Smooth muscle cell (in vitro differentiated cells): ENCODE data around the gene EXOC3L1. TPM values are rescaled to one million over a fixed set of nuclear protein-coding genes. Genes with fewer than 3 reads are reported as not detected.
A peak's percentile ranks its signal among the peaks of the same experiment; 100 is the strongest.

Source experiments
- DNase-seq: peaks from one replicate; lab custom pipeline; 2025; ENCODE audit not compliant: unreplicated experiment; lab: John Stamatoyannopoulos, UW
- H2AFZ ChIP-seq: fragments of 200-600 bp; sonication (generic); 2 replicates; pipeline ENCODE4 v1.6.0; 2016; ENCODE audit warnings: antibody characterized with exemption, low read depth, mild to moderate bottlenecking
- H3F3A ChIP-seq: fragments of 200-600 bp; sonication (generic); 2 replicates; pipeline ENCODE4 v1.6.0; 2017; ENCODE audit warnings: antibody characterized with exemption, low read depth
- H3K27ac ChIP-seq: fragments of 200-600 bp; sonication (generic); 2 replicates; pipeline ENCODE4 v1.5.1; 2016; ENCODE audit warnings: low read depth, mild to moderate bottlenecking
- H3K27me3 ChIP-seq: fragments of 200-600 bp; sonication (generic); 2 replicates; pipeline ENCODE4 v1.6.1; 2016; ENCODE audit warnings: low read depth, mild to moderate bottlenecking
- H3K36me3 ChIP-seq: fragments of 200-600 bp; sonication (generic); 2 replicates; pipeline ENCODE4 v1.5.1; 2016; ENCODE audit warnings: low read depth
- H3K4me1 ChIP-seq: fragments of 200-600 bp; sonication (generic); 2 replicates; pipeline ENCODE4 v1.5.1; 2016; ENCODE audit warnings: low read depth
- H3K4me2 ChIP-seq: fragments of 200-600 bp; sonication (generic); 2 replicates; pipeline ENCODE4 v1.6.0; 2016; ENCODE audit warnings: mild to moderate bottlenecking
- H3K4me3 ChIP-seq: fragments of 200-600 bp; sonication (generic); 2 replicates; pipeline ENCODE4 v1.5.1; 2016; ENCODE audit warnings: mild to moderate bottlenecking
- H3K79me2 ChIP-seq: fragments of 200-600 bp; sonication (generic); 2 replicates; pipeline ENCODE4 v1.6.0; 2016; ENCODE audit warnings: low read depth, mild to moderate bottlenecking
- H3K9ac ChIP-seq: fragments of 200-600 bp; sonication (generic); 2 replicates; pipeline ENCODE4 v1.6.0; 2016; ENCODE audit warnings: low read depth
- H3K9me3 ChIP-seq: fragments of 200-600 bp; sonication (generic); replicated peaks from 2 replicates; pipeline ENCODE4 v1.5.1; 2016; ENCODE audit warnings: low read depth
- H4K20me1 ChIP-seq: fragments of 200-600 bp; sonication (generic); 2 replicates; pipeline ENCODE4 v1.6.0; 2016; ENCODE audit warnings: low read depth
- CTCF ChIP-seq: fragments of 200-600 bp; sonication (generic); IDR thresholded peaks from 2 replicates; pipeline ENCODE4 v1.5.1; 2017; ENCODE audit warnings: borderline replicate concordance, mild to moderate bottlenecking, antibody characterized with exemption; ENCODE audit not compliant: insufficient read depth, poor library complexity, severe bottlenecking
- WGBS: methylation state at CpG from one replicate; pipeline ENCODE4 v1.1.7; 2016; ENCODE audit warnings: low lambda C conversion rate; 5-methylcytosine and 5-hydroxymethylcytosine counted together
- polyA plus RNA-seq: library from polyadenylated mRNA; unstranded; fragments of >200 nt; fragmentation: Nextera tagmentation; extraction: Ambion mirVana; gene quantifications from 2 replicates; pipeline ENCODE4 v1.2.1, GENCODE V29; 2016
- total RNA-seq: library from RNA; depleted of rRNA; stranded (reverse); fragments of >200 nt; gene quantifications from 2 replicates; pipeline ENCODE4 v1.2.3, GENCODE V29; 2014

Gene EXOC3L1
- total and polyA plus RNA-seq, 2 experiments from 2014 or later = 0.51 TPM; not detected in 1

DNA sequence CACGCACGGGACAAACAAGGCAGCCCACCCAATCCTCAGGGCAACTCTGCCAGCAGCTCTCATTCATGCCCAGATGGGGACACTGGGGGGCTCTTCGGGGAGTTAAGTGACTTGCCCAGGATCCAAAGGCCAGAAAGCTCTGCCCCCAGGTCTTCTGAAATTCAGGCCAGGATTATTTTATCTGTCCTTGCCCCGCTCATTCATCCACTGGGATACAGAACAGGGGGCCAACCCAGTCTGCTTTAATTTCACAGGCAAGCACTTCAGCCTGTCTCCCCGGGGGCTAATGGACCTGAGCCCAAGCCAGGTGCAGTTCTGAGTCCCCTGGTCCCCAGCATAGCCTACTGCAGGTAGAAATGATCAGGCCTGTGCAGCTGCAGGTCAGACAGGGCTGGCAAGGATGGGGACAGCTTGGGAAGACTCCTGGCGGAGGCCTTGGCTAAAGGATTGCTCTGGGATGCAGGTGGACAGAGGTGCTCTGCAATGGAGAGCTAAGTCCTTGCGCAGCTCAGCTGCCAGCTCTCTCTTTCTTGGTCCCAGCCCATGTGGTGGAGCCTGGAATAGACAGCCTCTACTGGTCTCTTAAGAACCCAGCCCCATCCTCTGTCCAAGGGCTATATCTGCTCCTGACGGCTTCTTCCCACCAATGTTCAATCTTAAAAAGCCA lies 38.4 kb downstream of the EXOC3L1 start:
- Histone ChIP-seq H2AFZ (no peak overlapping the region), H3K9ac (no peak overlapping the region), H3K36me3 (no peaks in the 10 kb centered on the region), H3K4me3 (peak overlapping the region; percentile 72), H3K4me1 (peaks cover 6% of the 10 kb centered on the region), H3K4me2 (peak overlapping the region; percentile 93), H3K9me3 (no peaks in the 10 kb centered on the region), H3K79me2 (no peaks in the 10 kb centered on the region), H3F3A (no peaks in the 10 kb centered on the region), H3K27ac (no peak overlapping the region), H4K20me1 (peaks cover 40% of the 10 kb centered on the region), H3K27me3 (peaks cover 27% of the 10 kb centered on the region)
- no peak for DNase-seq
- 76% methylated on average over 8 of the region's 8 CpGs for WGBS
- no peak for TF ChIP-seq CTCF

GRCh38 chr16:67150833-67151396 lies 39.0 kb downstream of the EXOC3L1 start, which contains the start of gene B3GNT9:
TSS of gene B3GNT9 (minus strand) at chr16:67150998. CDS start at chr16:67150485, 513 bp downstream.
- Histone ChIP-seq H3F3A (no peaks in the 10 kb centered on the region), H3K4me1 (peaks cover 6% of the 10 kb centered on the region), H3K36me3 (no peaks in the 10 kb centered on the region), H3K27me3 (peaks cover 20% of the 10 kb centered on the region), H3K9ac (peak within 1 kb of the TSS; percentile 81), H3K4me3 (peak within 1 kb of the TSS; percentile 72), H3K9me3 (no peaks in the 10 kb centered on the region), H4K20me1 (peaks cover 33% of the 10 kb centered on the region), H3K4me2 (peak within 1 kb of the TSS; percentile 93), H3K79me2 (no peaks in the 10 kb centered on the region), H2AFZ (peak within 1 kb of the TSS; percentile 73), H3K27ac (peak within 1 kb of the TSS; percentile 80)
- peak; percentile 81 for DNase-seq
- 3% methylated on average over 32 of the region's 34 CpGs for WGBS
- TF ChIP-seq CTCF = no peak

GRCh38 chr16:67150047-67150832 lies 39.7 kb downstream of the EXOC3L1 start:
- peak overlapping the region; percentile 93 for H3K4me2 ChIP-seq
- H4K20me1 ChIP-seq = peaks cover 27% of the 10 kb centered on the region
- H3F3A ChIP-seq = no peaks in the 10 kb centered on the region
- WGBS = 7% methylated on average over 68 of the region's 94 CpGs
- no peaks in the 10 kb centered on the region for H3K79me2 ChIP-seq
- H3K36me3 ChIP-seq = no peaks in the 10 kb centered on the region
- peak; percentile 73 for DNase-seq
- H3K4me1 ChIP-seq = peaks cover 6% of the 10 kb centered on the region
- H2AFZ ChIP-seq = peak overlapping the region; percentile 73
- peaks cover 15% of the 10 kb centered on the region for H3K27me3 ChIP-seq
- H3K9ac ChIP-seq = peak overlapping the region; percentile 81
- H3K27ac ChIP-seq = peak overlapping the region; percentile 80
- peak overlapping the region; percentile 72 for H3K4me3 ChIP-seq
- peak; percentile 12 for TF ChIP-seq CTCF
- H3K9me3 ChIP-seq = no peaks in the 10 kb centered on the region
